ENCODE results near the gene DLX6. TPM values are rescaled to one million over a fixed set of nuclear protein-coding genes. Genes with fewer than 3 reads are reported as not detected.
A peak's percentile ranks its signal among the peaks of the same experiment; 100 is the strongest.

DLX6 gene
- polyA plus RNA-seq, 10 donors = 0.07 to 0.09 TPM; not detected in 8

DNA sequence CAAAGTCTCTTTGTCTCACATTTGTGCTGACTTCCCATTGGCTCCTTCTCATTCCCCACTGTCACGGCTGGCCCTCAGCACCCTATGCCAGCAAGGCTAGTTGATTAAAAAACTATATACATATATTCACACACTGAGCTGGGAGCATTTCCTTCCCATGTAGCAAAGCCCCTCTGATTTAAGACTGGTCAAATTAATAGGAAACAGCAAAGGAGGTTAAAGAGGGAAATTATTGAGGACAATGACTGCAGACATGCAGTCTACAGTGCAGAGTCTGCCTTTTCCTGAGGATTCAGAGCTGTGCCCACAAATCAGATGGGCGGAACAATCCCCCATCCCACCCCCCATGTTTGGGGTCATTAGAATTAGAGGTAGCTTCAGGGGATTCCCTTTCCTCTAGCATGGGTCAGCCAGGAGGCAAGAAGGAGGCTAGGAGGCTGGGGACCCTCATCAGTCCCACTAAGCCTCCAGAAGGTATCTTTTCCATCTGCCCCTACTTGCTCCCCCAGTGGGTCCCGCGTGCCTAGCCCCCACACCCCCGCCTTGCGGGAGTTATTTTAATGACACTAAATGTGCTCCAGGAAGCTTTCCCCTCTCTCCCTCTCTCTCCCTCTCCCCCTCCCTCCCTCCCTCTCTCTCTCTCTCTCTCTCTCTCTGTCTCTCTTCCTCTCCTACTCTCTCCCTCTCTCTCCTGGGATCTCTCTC lies 9.8 kb upstream of the DLX6 start:
- DNase-seq = no peak

DNA sequence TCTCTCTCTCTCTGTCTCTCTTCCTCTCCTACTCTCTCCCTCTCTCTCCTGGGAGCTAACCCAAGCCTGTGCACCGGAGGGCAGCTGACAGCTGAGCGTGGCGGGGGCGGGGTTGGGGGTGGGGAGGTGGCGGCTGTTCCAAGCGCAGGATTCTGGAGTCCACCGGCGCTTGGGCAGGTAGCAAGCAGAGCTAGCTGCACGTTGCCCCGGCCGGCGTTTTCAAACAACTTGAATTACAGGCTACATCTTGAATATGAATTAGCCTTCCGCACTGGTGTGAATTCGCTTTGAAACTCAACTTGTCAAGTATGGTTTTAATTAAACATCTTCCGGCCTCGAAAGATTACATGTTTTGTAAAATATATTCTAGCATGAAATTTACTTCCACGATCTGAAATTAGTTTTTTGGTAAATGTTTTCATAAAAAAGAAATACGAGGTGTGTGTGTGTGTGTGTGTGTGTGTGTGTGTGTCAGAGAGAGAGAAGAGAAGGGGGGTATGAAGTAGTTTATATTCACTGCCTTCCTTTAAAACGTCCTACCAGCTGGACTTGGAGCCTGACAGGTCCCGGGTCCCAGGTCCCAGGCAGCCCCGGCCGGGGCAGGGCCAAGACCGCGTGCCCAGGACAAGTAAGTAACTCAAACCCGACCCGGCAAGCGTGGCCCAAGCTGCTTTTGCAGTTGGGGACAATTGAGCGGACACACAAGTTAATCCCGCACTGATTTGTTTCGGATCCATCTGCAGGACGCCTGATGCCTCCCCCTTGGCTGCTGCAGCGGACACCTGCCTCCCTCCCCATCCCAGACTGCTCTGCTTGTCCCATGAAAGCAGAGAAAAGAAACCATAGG lies 9.0 kb upstream of the DLX6 start:
- peak in 1 of 3 donors; percentile 17 for DNase-seq

DNA sequence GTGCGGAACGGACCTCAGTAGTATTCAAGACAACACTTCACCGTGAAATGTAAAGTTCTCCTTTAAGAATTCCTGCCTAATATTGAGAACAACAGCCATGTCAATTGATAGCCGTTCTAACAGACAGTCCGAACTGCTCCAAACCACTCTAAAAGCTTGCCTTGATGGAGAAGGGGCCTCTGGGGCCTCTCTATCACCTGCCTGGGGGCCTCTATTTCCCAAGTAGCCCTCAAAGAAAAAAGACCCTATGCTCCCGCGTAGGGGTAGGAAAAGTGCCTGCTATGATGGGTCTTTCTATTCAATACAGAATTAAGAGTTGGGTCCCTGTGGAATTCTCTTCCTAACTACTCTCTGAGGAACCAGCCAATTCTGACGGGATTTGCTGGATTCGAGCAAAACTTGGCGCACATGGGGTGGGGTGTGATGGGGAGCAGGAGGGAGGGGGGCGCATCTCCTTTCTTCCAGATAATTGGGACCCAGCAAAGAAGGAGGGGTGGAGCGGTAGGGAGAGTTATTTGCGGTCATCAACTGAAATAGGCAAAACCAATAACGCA lies 8.3 kb upstream of the DLX6 start:
- peak in 1 of 3 donors; percentile 8 for DNase-seq

DNA sequence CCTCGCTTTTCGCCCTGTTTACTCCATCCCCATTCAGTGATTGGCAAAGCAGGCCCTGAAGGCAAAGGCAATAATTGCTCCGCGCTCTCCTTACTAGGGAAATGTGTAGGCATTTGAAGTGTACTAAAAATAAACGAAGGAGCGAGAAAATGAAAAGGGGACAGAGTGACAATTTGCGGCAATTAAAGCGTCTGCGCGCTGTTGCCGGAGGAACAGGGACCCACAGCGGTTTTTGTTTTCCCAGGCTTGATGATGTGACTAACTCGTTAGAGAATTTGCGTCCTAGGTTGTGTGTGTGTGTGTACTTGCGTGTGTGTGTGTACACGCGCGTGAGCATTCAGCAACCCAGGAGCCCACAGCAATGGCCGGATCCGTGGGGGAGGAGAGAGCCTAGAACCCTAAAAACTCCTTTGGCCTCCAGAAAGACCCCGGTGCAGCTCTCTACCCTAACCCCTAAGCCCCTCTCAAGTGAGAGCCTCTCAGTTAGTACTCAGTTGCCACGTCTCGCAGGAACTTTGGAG lies 7.8 kb upstream of the DLX6 start:
- peak in 1 of 3 donors; percentile 13 for DNase-seq

DNA sequence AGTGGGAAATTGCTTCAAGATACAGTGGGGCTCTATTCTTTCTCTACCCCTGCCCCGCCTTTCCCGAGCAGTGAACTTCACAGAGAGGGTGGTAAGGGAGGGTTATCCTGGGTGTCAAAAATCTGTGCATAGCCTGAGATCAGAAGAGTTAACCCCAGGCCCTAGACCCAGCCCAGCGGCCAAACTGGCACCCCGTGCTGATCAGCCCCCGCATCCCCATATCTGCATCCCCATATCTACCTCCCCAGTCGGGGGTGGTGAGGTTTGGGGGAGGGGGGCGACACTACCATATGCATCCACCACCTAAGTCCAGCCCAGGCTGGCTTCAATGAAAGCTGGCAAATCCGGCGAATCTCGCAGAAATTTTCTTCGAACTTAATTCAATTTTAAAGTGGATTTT lies 7.0 kb upstream of the DLX6 start:
- DNase-seq = peak in 1 of 3 donors; percentile 13

DNA sequence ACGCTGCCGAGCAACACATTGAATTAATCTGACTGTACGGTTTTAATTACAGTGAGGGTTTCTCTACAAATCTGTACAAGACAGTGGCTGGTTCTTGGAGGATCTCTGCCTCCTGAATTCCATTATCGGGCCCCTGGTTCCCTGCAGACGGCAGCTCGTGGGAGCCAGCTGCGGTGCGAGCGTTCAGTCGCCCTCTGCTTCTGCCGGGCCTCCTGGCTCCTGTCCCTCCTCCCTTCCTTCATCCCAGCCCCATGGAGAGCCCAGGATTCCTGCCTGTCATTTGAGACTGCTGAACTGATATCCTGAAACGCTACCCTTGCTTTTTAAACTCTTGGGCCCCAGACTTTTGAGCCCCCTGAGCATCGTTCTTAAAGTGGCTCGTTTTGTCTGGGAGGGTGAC lies 6.6 kb upstream of the DLX6 start:
- DNase-seq = peak in 1 of 3 donors; percentile 7

DNA sequence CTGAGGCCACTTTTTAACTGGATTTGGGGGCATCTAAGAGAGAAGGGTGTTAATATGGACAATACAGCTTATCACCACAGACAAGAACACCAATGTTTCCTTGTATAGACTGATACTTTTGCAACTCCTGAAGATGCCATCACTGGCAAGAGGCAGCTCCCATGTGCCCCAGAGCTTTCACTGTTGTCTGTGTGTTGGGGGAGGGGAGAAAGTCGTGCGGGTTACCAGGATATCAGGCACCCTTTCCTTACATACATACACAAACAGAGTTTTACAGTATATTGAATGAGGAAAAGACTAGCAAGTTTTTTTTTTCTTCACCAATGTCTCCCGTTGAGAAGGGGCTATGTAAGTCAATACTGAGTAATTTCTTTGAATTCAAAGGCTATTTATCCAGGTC lies 4.1 kb upstream of the DLX6 start:
- no peak for DNase-seq

DNA sequence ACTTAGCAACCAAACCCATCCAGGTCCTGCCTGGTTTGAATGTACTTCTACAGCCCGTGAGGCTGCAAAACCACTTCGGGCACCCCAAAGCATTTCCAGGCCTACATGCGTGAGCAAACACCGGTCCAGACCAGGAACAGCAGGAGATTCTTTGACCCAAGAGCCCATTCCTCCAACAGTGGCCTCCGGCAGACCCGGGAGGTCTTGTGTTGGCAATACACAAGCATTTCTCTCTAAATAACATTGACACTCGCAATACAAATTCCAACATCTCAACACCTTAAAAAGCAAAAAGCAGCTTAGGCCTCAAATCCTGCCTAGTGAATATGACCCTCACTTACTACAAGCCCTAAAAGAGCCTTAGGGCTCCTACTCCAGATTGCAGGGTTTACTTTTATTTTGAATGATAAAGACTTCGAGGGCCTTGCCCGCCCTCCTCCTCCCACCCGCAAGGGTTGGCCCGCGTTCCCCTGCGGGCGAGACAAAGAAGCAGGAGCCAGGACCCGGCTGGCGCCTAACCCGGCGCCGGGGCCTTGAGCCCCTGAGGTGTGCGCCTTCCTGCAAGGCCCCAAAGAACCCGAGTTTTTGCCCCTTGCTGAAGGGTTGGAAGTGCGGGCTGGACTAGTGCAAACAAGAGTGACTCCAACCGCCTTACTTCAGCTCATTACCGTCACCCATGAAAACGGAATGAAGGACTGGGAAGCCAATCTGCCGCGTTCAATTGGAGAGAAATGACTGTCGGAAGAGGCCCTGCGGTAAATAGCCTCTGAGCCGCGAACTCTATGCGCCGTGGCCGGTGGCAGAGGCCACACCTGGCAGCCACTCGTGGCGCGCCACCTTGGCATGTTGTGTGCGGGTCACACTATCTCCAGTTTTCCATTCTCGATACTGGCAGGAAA lies 3.4 kb upstream of the DLX6 start:
- no peak for DNase-seq

DNA sequence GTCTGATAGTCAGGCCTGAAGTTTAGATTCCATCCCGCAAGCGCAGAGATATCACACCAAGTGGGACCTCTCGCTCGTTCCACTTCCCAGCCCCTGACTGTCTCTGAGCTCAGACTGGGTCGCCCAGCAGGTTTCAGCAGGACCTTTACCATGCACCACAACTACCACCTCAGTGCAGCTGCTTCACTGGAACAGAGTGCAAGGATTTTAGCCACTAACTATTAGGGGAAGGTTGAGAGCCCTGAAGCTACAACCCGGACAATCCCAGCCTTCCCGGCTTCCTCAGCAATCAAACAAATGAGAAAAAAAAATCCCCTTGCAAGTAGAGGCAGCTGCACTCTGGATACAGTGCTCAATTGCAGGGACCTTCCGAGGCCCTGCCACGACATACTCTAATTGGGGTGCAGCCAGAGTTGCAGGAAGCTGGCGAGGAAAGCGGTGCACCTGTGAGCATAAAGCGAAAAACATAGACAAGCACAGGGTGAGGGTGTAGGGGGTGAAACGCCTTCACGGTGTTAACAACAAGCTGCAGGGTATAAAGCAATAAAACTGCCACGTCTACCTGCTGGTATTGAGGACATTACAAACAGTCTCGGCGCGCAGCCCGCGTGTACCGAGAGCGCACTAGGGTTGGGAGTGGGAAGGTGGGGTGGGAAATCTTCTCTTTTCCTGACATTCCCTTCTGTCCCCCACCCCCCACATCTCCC lies 2.6 kb upstream of the DLX6 start:
- peak in 1 of 3 donors; percentile 8 for DNase-seq

DNA sequence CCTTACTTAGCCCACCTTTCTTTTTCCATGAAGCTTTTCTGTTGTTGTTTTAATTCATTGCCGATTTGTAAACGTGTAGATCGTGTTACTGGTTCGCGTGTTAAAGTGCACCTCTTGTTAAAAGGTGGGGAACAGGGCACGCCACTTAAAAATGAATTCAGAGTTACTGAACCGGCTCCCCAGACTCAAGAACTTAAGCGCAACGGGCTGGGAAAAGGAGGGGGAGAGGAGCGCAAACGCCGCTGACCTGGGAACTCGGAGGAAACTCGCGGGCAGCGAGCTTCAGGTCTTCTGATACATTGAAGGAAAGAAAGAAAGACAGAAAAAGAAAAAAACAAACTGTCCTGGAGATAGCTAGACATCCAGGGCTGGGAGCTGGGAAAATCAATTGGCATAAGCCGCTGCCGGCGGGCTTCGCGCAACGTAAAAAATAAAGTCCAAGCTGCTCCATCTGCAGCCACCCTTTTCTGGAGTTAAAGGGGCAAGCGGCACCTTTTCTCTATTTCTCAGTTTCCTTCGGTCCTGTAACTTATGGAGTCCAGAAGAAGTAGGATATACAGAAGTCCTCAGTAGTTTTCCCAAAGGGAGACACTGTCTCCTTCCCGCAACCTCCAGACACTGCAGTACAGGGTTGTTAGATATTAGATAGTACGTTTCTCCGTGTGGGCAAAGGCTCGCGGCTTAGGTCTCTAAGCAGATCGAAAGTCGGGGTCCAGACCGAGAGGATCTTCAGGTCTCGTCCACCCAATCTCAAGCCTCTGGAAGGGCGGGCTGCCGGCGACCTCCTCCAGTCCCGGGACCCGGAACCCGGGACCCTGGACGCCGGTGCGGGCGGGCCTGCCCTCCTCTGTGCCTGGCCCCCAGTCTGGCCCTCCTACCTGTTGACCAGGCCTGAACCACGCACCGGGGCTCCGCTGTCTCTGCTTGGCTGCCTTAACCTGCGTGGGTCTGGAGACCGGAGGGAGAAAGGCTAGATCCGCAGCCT lies 1.8 kb upstream of the DLX6 start:
- DNase-seq = peak in 1 of 3 donors; percentile 36

DNA sequence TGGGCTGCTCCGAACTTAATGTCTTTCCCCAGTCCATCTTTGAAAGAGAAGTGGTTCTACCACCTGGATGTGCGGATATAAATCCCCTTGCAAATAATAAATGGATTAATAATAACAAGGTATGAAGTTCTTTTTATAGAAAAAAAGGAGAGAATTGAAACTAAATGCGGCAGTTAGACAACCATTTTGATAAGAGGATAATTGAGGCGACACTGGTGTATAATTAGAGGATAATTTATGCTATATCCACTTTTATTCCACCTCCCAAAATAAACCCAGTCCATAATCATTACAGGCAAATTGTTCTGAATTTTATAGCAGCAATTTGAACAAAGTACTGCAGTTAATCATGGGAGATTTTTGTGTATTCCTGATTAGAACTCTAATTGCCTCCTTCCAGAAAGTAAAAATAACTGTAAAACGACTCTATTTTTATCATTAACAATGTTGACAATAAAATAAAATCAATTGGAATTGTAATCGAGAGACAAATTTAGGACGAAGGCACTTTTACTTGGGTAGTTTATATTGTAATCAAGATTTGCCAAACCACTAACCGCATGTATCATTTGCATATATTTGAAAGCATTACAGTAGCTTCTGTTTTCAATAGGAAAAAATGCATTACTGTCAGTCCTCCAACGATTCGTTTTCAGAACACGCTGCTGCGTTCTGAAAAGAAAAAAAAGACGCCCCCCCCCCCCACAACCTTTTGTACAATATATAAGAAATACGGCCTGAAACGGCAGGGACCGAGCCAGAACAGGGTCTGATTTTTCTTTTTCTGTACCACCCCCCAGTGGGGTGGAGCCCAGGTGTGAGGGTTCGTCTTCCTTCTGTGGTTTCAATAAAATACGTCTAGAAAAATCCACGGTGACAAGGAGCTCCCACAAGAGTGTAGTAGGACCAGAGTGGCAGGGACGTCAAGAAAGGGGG lies 838 bp upstream of the DLX6 start:
- peak in 1 of 3 donors; percentile 36 for DNase-seq

DNA sequence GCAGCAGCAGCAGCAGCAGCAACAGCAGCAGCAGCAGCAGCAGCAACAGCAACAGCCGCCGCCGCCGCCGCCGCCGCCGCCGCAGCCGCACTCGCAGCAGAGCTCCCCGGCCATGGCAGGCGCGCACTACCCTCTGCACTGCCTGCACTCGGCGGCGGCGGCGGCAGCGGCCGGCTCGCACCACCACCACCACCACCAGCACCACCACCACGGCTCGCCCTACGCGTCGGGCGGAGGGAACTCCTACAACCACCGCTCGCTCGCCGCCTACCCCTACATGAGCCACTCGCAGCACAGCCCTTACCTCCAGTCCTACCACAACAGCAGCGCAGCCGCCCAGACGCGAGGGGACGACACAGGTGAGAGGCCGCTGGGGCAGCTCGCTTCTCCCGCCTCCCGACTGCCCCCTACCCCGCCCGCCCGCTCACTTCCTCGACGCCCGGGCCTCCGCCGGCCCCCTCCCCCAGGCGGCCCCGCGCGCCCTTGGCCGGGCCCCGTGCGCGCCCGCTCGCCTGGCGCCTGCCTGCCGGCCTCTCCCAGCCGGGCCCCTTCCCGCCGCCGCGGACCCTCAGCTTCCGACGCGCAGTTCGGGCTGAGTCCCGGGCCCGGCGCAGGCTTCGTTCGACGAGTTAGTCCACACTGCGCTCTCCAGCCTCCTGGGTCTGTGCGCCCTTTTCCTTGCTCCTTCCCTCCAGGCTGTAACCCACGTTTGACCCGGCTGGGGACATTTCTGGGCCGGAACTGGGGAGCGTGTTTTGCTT lies 882 bp downstream of the DLX6 start:
- peak in 1 of 3 donors; percentile 70 for DNase-seq

DNA sequence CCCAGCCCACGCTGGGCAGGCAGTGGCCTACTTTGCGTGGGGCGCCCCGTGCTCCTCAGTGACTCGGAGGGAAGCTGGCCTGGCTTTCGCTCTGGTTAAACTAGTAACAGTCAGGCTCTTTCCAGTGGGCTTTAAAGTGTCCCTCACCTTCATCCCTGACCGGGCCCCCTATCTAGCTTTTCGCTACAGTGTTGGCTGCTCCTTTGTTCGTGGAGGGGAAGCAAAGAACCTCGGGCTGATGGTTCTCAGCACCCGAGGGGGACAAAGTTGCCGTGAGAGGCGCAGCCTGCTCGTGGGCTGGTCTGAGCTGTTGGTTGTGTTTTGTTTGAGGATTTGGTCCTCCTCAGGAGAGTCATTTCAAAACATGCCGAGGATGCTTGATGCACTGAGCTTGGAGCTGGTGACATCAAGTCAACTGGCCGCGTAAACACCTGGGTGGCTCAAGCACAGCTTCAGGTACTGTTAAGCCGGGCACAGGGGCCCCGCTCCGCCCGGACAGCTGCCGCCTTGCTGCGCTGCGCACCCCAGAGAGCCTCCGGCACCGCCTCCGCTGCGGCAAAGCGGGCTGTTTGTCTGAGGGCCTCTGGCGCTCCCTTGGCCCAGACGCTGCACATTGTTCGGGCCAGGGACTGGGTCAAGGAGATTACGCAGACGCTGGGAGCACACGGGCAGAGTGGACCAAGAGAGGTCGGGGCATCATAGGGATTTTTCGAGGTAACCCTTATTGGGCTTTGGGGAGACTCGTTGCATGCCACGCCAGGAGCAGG lies 1.6 kb downstream of the DLX6 start:
- DNase-seq = peak in 1 of 3 donors; percentile 28

DNA sequence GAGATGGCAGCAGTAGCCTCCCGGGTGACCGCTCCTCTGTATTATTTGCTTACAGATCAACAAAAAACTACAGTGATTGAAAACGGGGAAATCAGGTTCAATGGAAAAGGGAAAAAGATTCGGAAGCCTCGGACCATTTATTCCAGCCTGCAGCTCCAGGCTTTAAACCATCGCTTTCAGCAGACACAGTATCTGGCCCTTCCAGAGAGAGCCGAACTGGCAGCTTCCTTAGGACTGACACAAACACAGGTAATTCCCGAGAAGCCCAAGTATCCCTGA lies 2.2 kb downstream of the DLX6 start:
- DNase-seq = no peak

DNA sequence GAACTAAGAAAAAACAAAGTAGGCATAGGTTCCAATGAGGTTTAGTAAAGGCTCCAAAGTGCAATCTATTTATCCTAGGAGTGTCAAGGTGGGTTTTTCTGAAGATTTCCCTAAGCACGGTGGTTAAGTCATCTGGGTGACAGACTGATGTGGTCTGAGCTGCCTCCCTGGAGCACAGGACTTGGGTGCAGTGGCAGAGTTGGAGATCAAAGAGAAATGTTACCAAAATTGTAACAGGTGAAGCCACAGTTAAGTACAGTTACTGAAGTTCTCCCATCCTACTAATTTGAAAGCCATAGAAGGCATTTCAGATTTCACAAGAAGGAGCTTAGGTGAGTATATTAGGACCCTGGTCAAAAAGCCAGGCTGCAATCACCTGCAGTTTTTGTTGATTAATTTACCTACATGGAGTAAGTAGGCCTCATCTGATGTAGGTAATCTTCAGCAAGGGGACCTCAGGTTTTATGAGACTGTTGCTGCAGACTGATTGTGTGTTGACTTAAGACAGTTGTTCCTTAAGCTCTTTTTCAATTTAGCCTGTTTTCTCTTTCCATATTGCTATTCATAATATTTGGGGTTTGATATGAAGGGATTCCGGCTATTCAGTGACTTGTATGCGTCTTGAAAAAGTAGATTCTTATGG lies 3.0 kb downstream of the DLX6 start:
- DNase-seq = no peak
